Liver (tissue), 9 donors: ENCODE measurements around the gene COX6B1. TPM values are rescaled to one million over a fixed set of nuclear protein-coding genes. Genes with fewer than 3 reads are reported as not detected.
A peak's percentile ranks its signal among the peaks of the same experiment; 100 is the strongest.

Experiments used
- DNase-seq: peaks from one replicate; pipeline ENCODE4 v3.0.0-alpha.2; 2017; ENCODE audit warnings: low spot score
- H3K27ac ChIP-seq, 2 donors: one replicate each; pipeline ENCODE4 v1.7.0; 2013; ENCODE audit warnings: inconsistent platforms in 2 of 2, low read length in 2 of 2, control low read depth in 1 of 2, low read depth in 1 of 2, mild to moderate bottlenecking in 1 of 2
- H3K27me3 ChIP-seq, 4 donors: one replicate each; pipeline versions ENCODE4 v1.6.1 to v1.7.0; 2013; ENCODE audit warnings: low read length in 3 of 4, inconsistent platforms in 1 of 4, mild to moderate bottlenecking in 1 of 4, moderate library complexity in 1 of 4; ENCODE audit not compliant: control insufficient read depth in 4 of 4, insufficient read depth in 4 of 4
- H3K36me3 ChIP-seq, 4 donors: one replicate each; pipeline versions ENCODE4 v1.6.1 to v1.7.0; 2013; ENCODE audit warnings: low read length in 3 of 4, mild to moderate bottlenecking in 3 of 4, low read depth in 1 of 4, moderate library complexity in 1 of 4; ENCODE audit not compliant: control insufficient read depth in 4 of 4, insufficient read depth in 3 of 4
- H3K4me1 ChIP-seq, 4 donors: one replicate each; pipeline versions ENCODE4 v1.6.1 to v1.7.0; 2013; ENCODE audit warnings: low read length in 3 of 4, mild to moderate bottlenecking in 3 of 4, moderate library complexity in 1 of 4; ENCODE audit not compliant: control insufficient read depth in 4 of 4, insufficient read depth in 4 of 4
- H3K4me3 ChIP-seq, 3 donors: one replicate each; pipeline versions ENCODE4 v1.6.1 to v1.7.0; 2013; ENCODE audit warnings: low read length in 3 of 3, control low read depth in 1 of 3, low read depth in 1 of 3, mild to moderate bottlenecking in 1 of 3
- H3K9ac ChIP-seq, 2 donors: one replicate each; pipeline ENCODE4 v1.7.0; 2013; ENCODE audit warnings: low read length in 2 of 2, mild to moderate bottlenecking in 2 of 2, moderate library complexity in 2 of 2, control low read depth in 1 of 2, low read depth in 1 of 2
- H3K9me3 ChIP-seq, 4 donors: one replicate each; pipeline versions ENCODE4 v1.6.1 to v1.7.0; 2013; ENCODE audit warnings: low read length in 3 of 4; ENCODE audit not compliant: control insufficient read depth in 4 of 4
- EGR1 ChIP-seq, 2 donors: IDR thresholded peaks; 2 replicates each; pipeline ENCODE4 v1.6.1; 2016 to 2018; ENCODE audit warnings: antibody characterized with exemption in 2 of 2, low read depth in 2 of 2
- FOXA1 ChIP-seq: IDR thresholded peaks from 2 replicates; pipeline ENCODE4 v1.6.1; 2016; ENCODE audit warnings: antibody characterized with exemption
- FOXA2 ChIP-seq: IDR thresholded peaks from 2 replicates; pipeline ENCODE4 v1.6.1; 2016; ENCODE audit warnings: antibody characterized with exemption
- GABPA ChIP-seq, 2 donors: IDR thresholded peaks in 1 of 2; conservative IDR thresholded peaks in 1 of 2; 2 replicates each; pipeline ENCODE4 v1.6.1; 2016; ENCODE audit warnings: antibody characterized with exemption in 2 of 2, mild to moderate bottlenecking in 1 of 2, moderate library complexity in 1 of 2
- HNF4A ChIP-seq, 2 donors: conservative IDR thresholded peaks; 2 replicates each; pipeline ENCODE4 v1.6.1; 2016; ENCODE audit warnings: antibody characterized with exemption in 2 of 2, mild to moderate bottlenecking in 2 of 2
- HNF4G ChIP-seq: IDR thresholded peaks from 2 replicates; pipeline ENCODE4 v1.6.1; 2016; ENCODE audit warnings: antibody characterized with exemption
- JUND ChIP-seq, 2 donors: IDR thresholded peaks; 2 replicates each; pipeline ENCODE4 v1.6.1; 2016; ENCODE audit warnings: antibody characterized with exemption in 2 of 2
- NR2F2 ChIP-seq: IDR thresholded peaks from 2 replicates; pipeline ENCODE4 v1.6.1; 2016; ENCODE audit warnings: antibody characterized with exemption
- RAD21 ChIP-seq, 2 donors: IDR thresholded peaks; 2 replicates each; pipeline ENCODE4 v1.6.1; 2016; ENCODE audit warnings: antibody characterized with exemption in 2 of 2, mild to moderate bottlenecking in 2 of 2
- RXRA ChIP-seq, 2 donors: IDR thresholded peaks; 2 replicates each; pipeline ENCODE4 v1.6.1; 2017 to 2018; ENCODE audit warnings: antibody characterized with exemption in 2 of 2, mild to moderate bottlenecking in 1 of 2
- SP1 ChIP-seq: IDR thresholded peaks from 2 replicates; pipeline ENCODE4 v1.6.1; 2018; ENCODE audit warnings: antibody characterized with exemption, mild to moderate bottlenecking
- TAF1 ChIP-seq: conservative IDR thresholded peaks from 2 replicates; pipeline ENCODE4 v1.6.1; 2016; ENCODE audit warnings: antibody characterized with exemption, mild to moderate bottlenecking
- YY1 ChIP-seq: IDR thresholded peaks from 2 replicates; pipeline ENCODE4 v1.6.1; 2016; ENCODE audit warnings: antibody characterized with exemption, mild to moderate bottlenecking
- WGBS: extraction: QIAGEN DNeasy Blood & Tissue Kit; methylation state at CpG from one replicate; pipeline ENCODE4 v1.1.7; 2013; 5-methylcytosine and 5-hydroxymethylcytosine counted together
- polyA plus RNA-seq, 2 donors: library from polyadenylated mRNA; stranded (reverse) in 1 of 2; unstranded in 1 of 2; fragments of 200-250 nt in 1 of 2; fragments of >200 nt in 1 of 2; fragmentation: Nextera tagmentation in 1 of 2; extraction: Ambion mirVana in 1 of 2; gene quantifications; one replicate each; pipeline versions ENCODE4 v1.2.1 to v1.2.3, GENCODE V29; 2013 to 2015
- total RNA-seq, 2 donors: library from RNA; depleted of rRNA; stranded (reverse); fragments of >200 nt; gene quantifications; one replicate each; pipeline ENCODE4 v1.2.3, GENCODE V29; 2014
- TF ChIP-seq, protein P1 (sequence below): IDR thresholded peaks from 2 replicates; pipeline ENCODE4 v1.6.1; 2016; ENCODE audit warnings: antibody characterized with exemption
- TF ChIP-seq, protein P2 (sequence below): IDR thresholded peaks from 2 replicates; pipeline ENCODE4 v1.6.1; 2016; ENCODE audit warnings: antibody characterized with exemption
- TF ChIP-seq, protein P3 (sequence below): fragments of 150-350 bp; IDR thresholded peaks from 2 replicates; pipeline ENCODE4 v1.5.1; 2017; ENCODE audit warnings: improper control_type of control experiment, low read depth, low read length; ENCODE audit not compliant: missing input control
- TF ChIP-seq, protein P4 (sequence below): IDR thresholded peaks from 2 replicates; pipeline ENCODE4 v1.6.1; 2016; ENCODE audit warnings: antibody characterized with exemption
- TF ChIP-seq, protein P5 (sequence below): IDR thresholded peaks from 2 replicates; pipeline ENCODE4 v1.6.1; 2016; ENCODE audit warnings: antibody characterized with exemption, mild to moderate bottlenecking
- donor health status: healthy.
- donor health status: healthy.
- donor health status: healthy.
- donor health status: healthy.
- donor health status: healthy.

Gene COX6B1
- total and polyA plus RNA-seq, 4 donors, result 139 to 518 (median 321) TPM

DNA sequence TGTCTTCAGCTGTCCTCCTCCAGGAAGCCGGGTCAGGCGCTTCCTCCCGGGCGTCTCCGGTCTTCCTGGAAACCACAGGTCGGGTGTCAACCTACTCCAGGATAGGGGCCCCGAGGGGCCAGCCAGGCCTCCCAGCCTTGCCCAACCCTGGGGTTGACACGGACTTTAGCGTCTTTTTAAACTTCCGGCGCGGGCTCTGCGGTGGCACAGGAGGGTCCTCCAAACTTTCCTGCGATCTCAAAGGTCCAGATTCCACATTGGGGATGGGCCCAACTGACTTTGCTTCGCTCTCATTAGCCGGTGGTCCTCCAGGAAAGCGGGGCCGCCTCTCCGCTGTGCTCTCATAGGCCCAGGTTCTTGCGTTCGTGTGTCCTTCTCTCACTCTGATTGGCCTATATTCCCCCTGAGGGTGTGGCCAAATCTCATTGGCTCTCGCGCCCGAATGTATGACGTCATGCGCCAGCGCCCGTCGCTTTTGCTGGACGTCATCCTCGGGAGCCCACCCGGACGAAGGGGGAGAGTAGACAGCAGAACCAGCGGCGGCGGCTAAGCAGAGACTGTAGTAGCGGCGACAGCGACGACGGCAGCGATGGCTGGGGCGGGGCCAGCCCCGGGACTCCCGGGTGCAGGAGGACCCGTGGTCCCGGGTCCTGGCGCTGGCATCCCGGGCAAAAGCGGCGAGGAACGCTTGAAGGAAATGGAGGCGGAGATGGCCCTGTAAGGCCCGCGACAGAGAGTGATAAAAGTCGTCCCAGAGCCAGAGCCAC is 19.4 kb upstream of the COX6B1 start, which contains the start of gene RBM42:
TSS of gene RBM42 (plus strand) at position 472 of the 767 bp plus-strand sequence. CDS start at position 590, 118 bp downstream.
- Histone ChIP-seq H3K27me3 (no peaks in the 10 kb centered on the region), H3K9ac (peak within 1 kb of the TSS; percentile 89 to 90), H3K9me3 (no peaks in the 10 kb centered on the region), H3K27ac (peak within 1 kb of the TSS; percentile 76 to 89), H3K36me3 (peaks cover 9 to 32% (median 24%) of the 10 kb centered on the region in 4 donors), H3K4me3 (peak within 1 kb of the TSS; percentile 82 to 90 (median 85)), H3K4me1 (peaks cover 0 to 17% (median 9%) of the 10 kb centered on the region in 4 donors)
- DNase-seq, result peak; percentile 98
- TF ChIP-seq SP1 (peak; percentile 98), YY1 (peak; percentile 88), RXRA (IDR thresholded peaks at IDR 0.05) (peak; percentile 58 to 67), JUND (IDR thresholded peaks at IDR 0.05) (no peak), GABPA (IDR thresholded peaks at IDR 0.05 in 1 of 2, conservative IDR thresholded peaks at IDR 0.05 in 1 of 2) (peak; percentile 53 to 82), HNF4G (peak; percentile 81), FOXA2 (no peak), RAD21 (IDR thresholded peaks at IDR 0.05) (peak in 1 of 2 donors; percentile 45), HNF4A (conservative IDR thresholded peaks at IDR 0.05) (peak; percentile 79 to 94), EGR1 (IDR thresholded peaks at IDR 0.05; ENCODE audit: low read depth in 2 of 2) (peak in 1 of 2 donors; percentile 54), FOXA1 (peak; percentile 77), NR2F2 (peak; percentile 65), TAF1 (peak; percentile 89)
- TF ChIP-seq, protein P1, sequence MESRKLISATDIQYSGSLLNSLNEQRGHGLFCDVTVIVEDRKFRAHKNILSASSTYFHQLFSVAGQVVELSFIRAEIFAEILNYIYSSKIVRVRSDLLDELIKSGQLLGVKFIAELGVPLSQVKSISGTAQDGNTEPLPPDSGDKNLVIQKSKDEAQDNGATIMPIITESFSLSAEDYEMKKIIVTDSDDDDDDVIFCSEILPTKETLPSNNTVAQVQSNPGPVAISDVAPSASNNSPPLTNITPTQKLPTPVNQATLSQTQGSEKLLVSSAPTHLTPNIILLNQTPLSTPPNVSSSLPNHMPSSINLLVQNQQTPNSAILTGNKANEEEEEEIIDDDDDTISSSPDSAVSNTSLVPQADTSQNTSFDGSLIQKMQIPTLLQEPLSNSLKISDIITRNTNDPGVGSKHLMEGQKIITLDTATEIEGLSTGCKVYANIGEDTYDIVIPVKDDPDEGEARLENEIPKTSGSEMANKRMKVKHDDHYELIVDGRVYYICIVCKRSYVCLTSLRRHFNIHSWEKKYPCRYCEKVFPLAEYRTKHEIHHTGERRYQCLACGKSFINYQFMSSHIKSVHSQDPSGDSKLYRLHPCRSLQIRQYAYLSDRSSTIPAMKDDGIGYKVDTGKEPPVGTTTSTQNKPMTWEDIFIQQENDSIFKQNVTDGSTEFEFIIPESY, result no peak
- TF ChIP-seq, protein P2, sequence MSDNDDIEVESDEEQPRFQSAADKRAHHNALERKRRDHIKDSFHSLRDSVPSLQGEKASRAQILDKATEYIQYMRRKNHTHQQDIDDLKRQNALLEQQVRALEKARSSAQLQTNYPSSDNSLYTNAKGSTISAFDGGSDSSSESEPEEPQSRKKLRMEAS, result no peak
- TF ChIP-seq, protein P3, sequence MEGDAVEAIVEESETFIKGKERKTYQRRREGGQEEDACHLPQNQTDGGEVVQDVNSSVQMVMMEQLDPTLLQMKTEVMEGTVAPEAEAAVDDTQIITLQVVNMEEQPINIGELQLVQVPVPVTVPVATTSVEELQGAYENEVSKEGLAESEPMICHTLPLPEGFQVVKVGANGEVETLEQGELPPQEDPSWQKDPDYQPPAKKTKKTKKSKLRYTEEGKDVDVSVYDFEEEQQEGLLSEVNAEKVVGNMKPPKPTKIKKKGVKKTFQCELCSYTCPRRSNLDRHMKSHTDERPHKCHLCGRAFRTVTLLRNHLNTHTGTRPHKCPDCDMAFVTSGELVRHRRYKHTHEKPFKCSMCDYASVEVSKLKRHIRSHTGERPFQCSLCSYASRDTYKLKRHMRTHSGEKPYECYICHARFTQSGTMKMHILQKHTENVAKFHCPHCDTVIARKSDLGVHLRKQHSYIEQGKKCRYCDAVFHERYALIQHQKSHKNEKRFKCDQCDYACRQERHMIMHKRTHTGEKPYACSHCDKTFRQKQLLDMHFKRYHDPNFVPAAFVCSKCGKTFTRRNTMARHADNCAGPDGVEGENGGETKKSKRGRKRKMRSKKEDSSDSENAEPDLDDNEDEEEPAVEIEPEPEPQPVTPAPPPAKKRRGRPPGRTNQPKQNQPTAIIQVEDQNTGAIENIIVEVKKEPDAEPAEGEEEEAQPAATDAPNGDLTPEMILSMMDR, result no peak
- TF ChIP-seq, protein P4, sequence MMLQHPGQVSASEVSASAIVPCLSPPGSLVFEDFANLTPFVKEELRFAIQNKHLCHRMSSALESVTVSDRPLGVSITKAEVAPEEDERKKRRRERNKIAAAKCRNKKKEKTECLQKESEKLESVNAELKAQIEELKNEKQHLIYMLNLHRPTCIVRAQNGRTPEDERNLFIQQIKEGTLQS, result peak; percentile 75
- TF ChIP-seq, protein P5, sequence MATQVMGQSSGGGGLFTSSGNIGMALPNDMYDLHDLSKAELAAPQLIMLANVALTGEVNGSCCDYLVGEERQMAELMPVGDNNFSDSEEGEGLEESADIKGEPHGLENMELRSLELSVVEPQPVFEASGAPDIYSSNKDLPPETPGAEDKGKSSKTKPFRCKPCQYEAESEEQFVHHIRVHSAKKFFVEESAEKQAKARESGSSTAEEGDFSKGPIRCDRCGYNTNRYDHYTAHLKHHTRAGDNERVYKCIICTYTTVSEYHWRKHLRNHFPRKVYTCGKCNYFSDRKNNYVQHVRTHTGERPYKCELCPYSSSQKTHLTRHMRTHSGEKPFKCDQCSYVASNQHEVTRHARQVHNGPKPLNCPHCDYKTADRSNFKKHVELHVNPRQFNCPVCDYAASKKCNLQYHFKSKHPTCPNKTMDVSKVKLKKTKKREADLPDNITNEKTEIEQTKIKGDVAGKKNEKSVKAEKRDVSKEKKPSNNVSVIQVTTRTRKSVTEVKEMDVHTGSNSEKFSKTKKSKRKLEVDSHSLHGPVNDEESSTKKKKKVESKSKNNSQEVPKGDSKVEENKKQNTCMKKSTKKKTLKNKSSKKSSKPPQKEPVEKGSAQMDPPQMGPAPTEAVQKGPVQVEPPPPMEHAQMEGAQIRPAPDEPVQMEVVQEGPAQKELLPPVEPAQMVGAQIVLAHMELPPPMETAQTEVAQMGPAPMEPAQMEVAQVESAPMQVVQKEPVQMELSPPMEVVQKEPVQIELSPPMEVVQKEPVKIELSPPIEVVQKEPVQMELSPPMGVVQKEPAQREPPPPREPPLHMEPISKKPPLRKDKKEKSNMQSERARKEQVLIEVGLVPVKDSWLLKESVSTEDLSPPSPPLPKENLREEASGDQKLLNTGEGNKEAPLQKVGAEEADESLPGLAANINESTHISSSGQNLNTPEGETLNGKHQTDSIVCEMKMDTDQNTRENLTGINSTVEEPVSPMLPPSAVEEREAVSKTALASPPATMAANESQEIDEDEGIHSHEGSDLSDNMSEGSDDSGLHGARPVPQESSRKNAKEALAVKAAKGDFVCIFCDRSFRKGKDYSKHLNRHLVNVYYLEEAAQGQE, result peak; percentile 93
- WGBS, result under 1% methylated on average over 56 of the region's 56 CpGs
